PC-3 (cell line): ENCODE results near the gene JPT2. TPM values are rescaled to one million over a fixed set of nuclear protein-coding genes. Genes with fewer than 3 reads are reported as not detected.

ENCODE experiments used
- ATAC-seq: fragments of 200-7000 bp; cut with Tn5 transposase; 2 replicates; pipeline ENCODE4 v1.9.1; 2020; ENCODE audit warnings: mild to moderate bottlenecking, moderate library complexity
- BruUV-seq: library from RNA; stranded (reverse); fragments of 400-500 nt; replicated peaks from 2 replicates; lab custom pipeline; 2021; lab: Mats Ljungman, UMichigan
- CTCF ChIA-PET: fragments of 300-600 bp; sonication (Branson Sonifier 250); formaldehyde crosslinking; loops from one replicate; lab custom pipeline; 2022; ENCODE audit warnings: antibody characterized with exemption; lab: Charles Lee
- POLR2A ChIA-PET: fragments of 300-600 bp; sonication (Branson Sonifier 250); formaldehyde crosslinking; loops from one replicate; lab custom pipeline; 2022; ENCODE audit warnings: antibody characterized with exemption; ENCODE audit not compliant: unreplicated experiment; lab: Charles Lee
- DNase-seq: peaks from one replicate; pipeline ENCODE4 v3.0.0-alpha.2; 2015
- H2AFZ ChIP-seq: fragments of 300-600 bp; sonication (generic); 2 replicates; pipeline ENCODE4 v1.6.0; 2016; ENCODE audit warnings: antibody characterized with exemption, low read length
- H3F3A ChIP-seq: fragments of 300-600 bp; sonication (generic); one replicate; pipeline ENCODE4 v1.6.0; 2017; ENCODE audit warnings: antibody characterized with exemption, low read length, control low read depth, mild to moderate bottlenecking; ENCODE audit not compliant: unreplicated experiment
- H3K27ac ChIP-seq: fragments of 300-600 bp; sonication (generic); 2 replicates; pipeline ENCODE4 v1.5.1; 2016; ENCODE audit warnings: mild to moderate bottlenecking, low read length
- H3K27me3 ChIP-seq: fragments of 300-600 bp; sonication (generic); 2 replicates; pipeline ENCODE4 v1.6.1; 2016; ENCODE audit warnings: low read length, mixed read lengths
- H3K36me3 ChIP-seq: fragments of 300-600 bp; sonication (generic); 2 replicates; pipeline ENCODE4 v1.6.1; 2016; ENCODE audit warnings: low read depth, mixed run types, low read length, mixed read lengths
- H3K4me1 ChIP-seq: fragments of 300-600 bp; sonication (generic); 2 replicates; pipeline ENCODE4 v1.5.1; 2016; ENCODE audit warnings: low read length; ENCODE audit not compliant: insufficient read depth
- H3K4me2 ChIP-seq: fragments of 300-600 bp; sonication (generic); 2 replicates; pipeline ENCODE4 v1.6.0; 2016; ENCODE audit warnings: low read length
- H3K4me3 ChIP-seq: fragments of 300-600 bp; sonication (generic); 2 replicates; pipeline ENCODE4 v1.5.1; 2016; ENCODE audit warnings: mild to moderate bottlenecking, low read length, mixed read lengths
- H3K79me2 ChIP-seq: fragments of 300-600 bp; sonication (generic); 2 replicates; pipeline ENCODE4 v1.6.1; 2017; ENCODE audit warnings: low read length, mixed read lengths
- H3K9ac ChIP-seq: fragments of 300-600 bp; sonication (generic); 2 replicates; pipeline ENCODE4 v1.6.0; 2016; ENCODE audit warnings: mild to moderate bottlenecking, low read length
- H3K9me2 ChIP-seq: fragments of 300-600 bp; sonication (generic); replicated peaks from 2 replicates; pipeline ENCODE4 v1.6.1; 2016; ENCODE audit warnings: mixed run types, low read length, mixed read lengths
- H3K9me3 ChIP-seq: fragments of 300-600 bp; sonication (generic); 2 replicates; pipeline ENCODE4 v1.6.1; 2016; ENCODE audit warnings: low read length, mixed read lengths
- H4K20me1 ChIP-seq: fragments of 300-600 bp; sonication (generic); 2 replicates; pipeline ENCODE4 v1.6.1; 2016; ENCODE audit warnings: low read length, mixed read lengths
- CTCF ChIP-seq: fragments of 300-600 bp; sonication (generic); conservative IDR thresholded peaks from 2 replicates; pipeline ENCODE4 v1.5.1; 2017; ENCODE audit warnings: antibody characterized with exemption, low read depth, mild to moderate bottlenecking, low read length
- EZH2 ChIP-seq: fragments of 300-600 bp; sonication (generic); IDR thresholded peaks from one replicate; pipeline ENCODE4 v1.6.1; 2017; ENCODE audit warnings: antibody characterized with exemption, mild to moderate bottlenecking, low read length; ENCODE audit not compliant: unreplicated experiment
- EZH2phosphoT487 ChIP-seq: fragments of 300-600 bp; sonication (generic); IDR thresholded peaks from 2 replicates; pipeline ENCODE4 v1.6.1; 2018; ENCODE audit warnings: mild to moderate bottlenecking, antibody characterized with exemption, low read length, borderline replicate concordance
- intact Hi-C: fragments of 100-400 bp; cut with micrococcal nuclease; formaldehyde crosslinking; loops from 2 replicates; pipeline ENCODE4 v1.9.0; 2023
- total RNA-seq: library from RNA; depleted of rRNA; stranded (reverse); fragments of >200 nt; gene quantifications from 2 replicates; pipeline ENCODE4 v1.2.3, GENCODE V29; 2014

Gene JPT2
- total RNA-seq, 1 experiment from 2014 or later: 85.2 TPM

GRCh38 chr16:1642148-1642547 is 35.9 kb upstream of the JPT2 start:
- BruUV-seq: no TSS peak
- intact Hi-C loops: no loop called here
- Histone ChIP-seq H3K79me2 (peaks cover 7% of the 10 kb centered on the region; the same call in 1 of the 2 replicates), H3K4me1 (peaks cover 21% of the 10 kb centered on the region), H3K36me3 (no peaks in the 10 kb centered on the region; the same call in 1 of the 2 replicates), H4K20me1 (no peaks in the 10 kb centered on the region), H3K4me2 (no peak overlapping the region), H3K27me3 (no peaks in the 10 kb centered on the region), H3F3A (no peaks in the 10 kb centered on the region), H3K9me3 (no peaks in the 10 kb centered on the region), H3K9me2 (no peaks in the 10 kb centered on the region), H3K27ac (no peak overlapping the region), H2AFZ (no peak overlapping the region), H3K4me3 (no peak overlapping the region), H3K9ac (no peak overlapping the region)
- ATAC-seq (no peak), DNase-seq (no peak)
- ChIA-PET POLR2A (no interaction called here), CTCF (no interaction called here)
- TF ChIP-seq EZH2phosphoT487 (no peak), CTCF (no peak), EZH2 (no peak)

- Histone ChIP-seq H3K36me3 (no peaks in the 10 kb centered on the region; the same call in none of the 2 replicates), H3K4me1 (peaks cover 21% of the 10 kb centered on the region), H3K79me2 (peaks cover 13% of the 10 kb centered on the region; the same call in 1 of the 2 replicates), H3K9me3 (no peaks in the 10 kb centered on the region), H3K4me2 (no peak overlapping the region), H4K20me1 (no peaks in the 10 kb centered on the region), H3F3A (no peaks in the 10 kb centered on the region), H3K27me3 (no peaks in the 10 kb centered on the region), H3K27ac (no peak overlapping the region), H2AFZ (no peak overlapping the region), H3K4me3 (no peak overlapping the region), H3K9me2 (no peaks in the 10 kb centered on the region), H3K9ac (no peak overlapping the region)
- DNase-seq (no peak), ATAC-seq (no peak)
- CTCF ChIA-PET: no interaction called here
- TF ChIP-seq EZH2phosphoT487: no peak
- no peak for TF ChIP-seq CTCF
- no peak for TF ChIP-seq EZH2
- POLR2A ChIA-PET: no interaction called here
- intact Hi-C loops: no loop called here
- no TSS peak for BruUV-seq
Observed at GRCh38 chr16:1642753-1643152, 35.3 kb upstream of the JPT2 start.

- Histone ChIP-seq H3K4me3 (no peak overlapping the region), H3K4me2 (no peak overlapping the region), H3K9me2 (no peaks in the 10 kb centered on the region), H3K9me3 (no peaks in the 10 kb centered on the region), H3F3A (no peaks in the 10 kb centered on the region), H4K20me1 (no peaks in the 10 kb centered on the region), H3K27me3 (no peaks in the 10 kb centered on the region), H3K27ac (no peak overlapping the region), H3K79me2 (peaks cover 17% of the 10 kb centered on the region; the same call in 1 of the 2 replicates), H3K9ac (no peak overlapping the region), H2AFZ (no peak overlapping the region), H3K4me1 (peaks cover 21% of the 10 kb centered on the region), H3K36me3 (no peaks in the 10 kb centered on the region; the same call in none of the 2 replicates)
- CTCF ChIA-PET: no interaction called here
- intact Hi-C loops: no loop called here
- no peak for ATAC-seq
- no peak for DNase-seq
- no peak for TF ChIP-seq EZH2phosphoT487
- TF ChIP-seq CTCF: no peak
- TF ChIP-seq EZH2: no peak
- no TSS peak for BruUV-seq
- POLR2A ChIA-PET: no interaction called here
Observed at GRCh38 chr16:1643521-1643920, 34.6 kb upstream of the JPT2 start.
